ENCODE results near the gene ZBTB39.

- TF ChIP-seq CTCF (IDR thresholded peaks at IDR 0.05; ENCODE audit: low read length) (no peak), EZH2 (IDR thresholded peaks at IDR 0.05; ENCODE audit: borderline replicate concordance, low read length) (no peak)
These were observed 3.7 kb upstream of the ZBTB39 start for GRCh38 chr12:57009949-57010626.

All from OCI-LY1 (cell line).